Measurements from ENCODE around the gene TMOD2.

The TMOD2 gene

GRCh38 chr15:51825698-51826097, 74.3 kb downstream of the TMOD2 start:
- H3K4me3 ChIP-seq (ENCODE audit: low read depth, low read length): no peak overlapping the region
- TF ChIP-seq CTCF (IDR thresholded peaks at IDR 0.05; ENCODE audit: low read depth, low read length, missing control alignments): no peak
- in situ Hi-C loops (cut with HindIII; ENCODE audit: low sequenced_read_pairs): no loop called here
- DNase-seq (ENCODE audit: low read depth): no peak

- in situ Hi-C loops (cut with HindIII; ENCODE audit: low sequenced_read_pairs): no loop called here
- no peak overlapping the region for H3K4me3 ChIP-seq (ENCODE audit: low read depth, low read length)
These were observed 77.4 kb downstream of the TMOD2 start for GRCh38 chr15:51828621-51829375.

DNA sequence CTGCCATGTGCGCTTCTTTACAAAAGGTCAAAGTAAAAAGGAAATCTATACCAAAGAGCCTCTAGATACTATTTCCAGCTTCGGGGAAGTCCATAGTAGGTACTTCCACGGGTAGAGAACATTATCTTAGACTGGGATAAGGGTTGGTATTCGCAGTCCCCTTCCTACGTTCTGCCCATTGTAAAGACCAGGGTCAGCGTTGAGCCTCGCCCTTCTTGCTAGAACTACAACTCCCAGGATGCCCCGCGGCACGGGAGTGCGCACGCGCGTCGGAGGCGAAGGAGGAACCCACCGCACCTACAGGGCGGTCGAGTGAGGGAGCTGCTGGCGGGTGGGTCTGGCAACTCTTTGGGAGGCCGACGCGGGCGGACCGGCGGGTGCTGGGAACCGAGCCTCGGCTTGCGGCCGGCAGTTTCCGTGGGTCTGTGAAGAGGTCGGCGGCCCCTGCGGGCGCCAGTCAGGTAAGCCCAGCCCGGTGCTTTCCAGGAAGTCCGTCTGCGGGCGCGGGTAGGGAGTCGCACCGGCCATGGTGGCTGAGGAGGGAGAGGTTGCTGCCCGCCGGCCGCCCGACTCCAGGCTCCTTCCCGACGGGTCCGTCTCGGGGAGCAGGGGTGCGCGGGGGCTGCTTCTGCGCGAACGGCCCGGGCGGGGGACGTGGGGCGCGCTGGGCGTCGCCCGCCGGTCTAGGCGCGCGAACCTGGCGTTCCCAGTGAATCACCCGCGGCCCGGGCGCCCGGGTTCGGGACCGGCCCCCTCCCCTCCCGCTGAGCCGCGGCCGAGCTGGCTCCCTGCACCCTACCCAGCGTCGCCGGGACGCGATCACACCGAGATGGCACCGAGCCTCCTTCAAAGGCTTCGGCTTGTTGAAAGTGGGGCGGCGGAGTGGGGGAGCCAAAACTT, 78.2 kb downstream of the TMOD2 start, which contains the start of gene TMOD3:
TMOD3 (plus strand) TSS at position 278 of the 900 bp plus-strand sequence. CDS start 33,232 bp downstream, outside the sequence.
- peak; percentile 80 for DNase-seq (ENCODE audit: low read depth)
- TF ChIP-seq CTCF (IDR thresholded peaks at IDR 0.05; ENCODE audit: low read depth, low read length, missing control alignments): no peak
- H3K4me3 ChIP-seq (ENCODE audit: low read depth, low read length): peak within 1 kb of the TSS; percentile 86
- in situ Hi-C loops (cut with HindIII; ENCODE audit: low sequenced_read_pairs): no loop called here

More at GRCh38 chr15:51828621-51829375, 77.4 kb downstream of the TMOD2 start:
- TF ChIP-seq CTCF (IDR thresholded peaks at IDR 0.05; ENCODE audit: low read depth, low read length, missing control alignments): no peak
- no peak for DNase-seq (ENCODE audit: low read depth)

DNA sequence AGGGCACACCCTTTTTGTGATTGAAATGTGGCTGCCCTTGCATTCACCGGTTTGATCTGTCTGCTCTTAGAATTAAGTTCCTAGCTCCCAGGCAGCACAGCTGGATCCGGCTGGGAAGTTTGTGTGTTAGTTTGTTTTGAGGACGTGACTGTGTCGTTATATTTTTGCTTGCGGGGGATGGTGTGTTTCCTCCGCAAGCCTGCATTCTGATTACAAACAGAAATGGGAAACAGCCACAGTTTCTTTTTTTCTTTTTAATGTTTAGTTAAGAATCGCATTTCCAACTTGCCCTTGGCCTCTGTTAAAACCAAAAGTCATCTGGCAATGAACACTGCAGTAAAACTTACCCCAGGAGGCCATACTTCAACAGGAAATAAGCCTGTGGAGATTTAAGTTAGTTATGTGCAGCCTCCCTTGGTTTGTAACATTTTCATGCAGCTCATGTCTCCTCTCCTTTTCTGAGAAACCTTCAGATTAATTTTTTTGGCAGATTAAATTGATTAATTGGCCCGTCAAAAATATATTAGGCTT, 78.9 kb downstream of the TMOD2 start:
- H3K4me3 ChIP-seq (ENCODE audit: low read depth, low read length): peak overlapping the region; percentile 86
- DNase-seq (ENCODE audit: low read depth): no peak
- no peak for TF ChIP-seq CTCF (IDR thresholded peaks at IDR 0.05; ENCODE audit: low read depth, low read length, missing control alignments)
- in situ Hi-C loops (cut with HindIII; ENCODE audit: low sequenced_read_pairs): no loop called here

- in situ Hi-C loops (cut with HindIII; ENCODE audit: low sequenced_read_pairs): no loop called here
- H3K4me3 ChIP-seq (ENCODE audit: low read depth, low read length): no peak overlapping the region
- DNase-seq (ENCODE audit: low read depth): no peak
- no peak for TF ChIP-seq CTCF (IDR thresholded peaks at IDR 0.05; ENCODE audit: low read depth, low read length, missing control alignments)
These were observed 82.4 kb downstream of the TMOD2 start for GRCh38 chr15:51833772-51834171.

DNA sequence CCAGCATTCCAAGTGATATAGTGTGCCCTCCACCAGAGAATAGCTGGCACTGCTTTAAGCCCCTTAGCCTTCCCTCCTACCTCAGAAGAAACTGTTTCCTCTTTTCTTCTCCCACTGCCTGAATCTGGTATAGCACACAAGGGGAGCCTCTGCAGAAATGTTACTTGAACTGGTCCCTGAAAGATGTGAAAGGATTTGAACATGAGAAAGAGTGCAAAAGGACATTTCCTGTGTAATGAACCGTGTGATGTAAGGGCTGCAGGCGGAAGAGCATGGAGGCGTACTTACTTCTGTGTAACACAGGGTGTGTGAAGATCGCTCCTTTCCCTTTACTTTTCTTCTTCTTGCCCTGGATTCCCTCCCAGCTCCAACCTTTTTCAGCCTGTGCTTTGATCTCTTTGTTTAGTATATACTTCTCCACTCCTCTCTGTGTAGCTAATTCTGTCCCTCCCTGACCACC, 86.4 kb downstream of the TMOD2 start:
- no peak for TF ChIP-seq CTCF (IDR thresholded peaks at IDR 0.05; ENCODE audit: low read depth, low read length, missing control alignments)
- in situ Hi-C loops (cut with HindIII; ENCODE audit: low sequenced_read_pairs): no loop called here
- no peak for DNase-seq (ENCODE audit: low read depth)
- no peak overlapping the region for H3K4me3 ChIP-seq (ENCODE audit: low read depth, low read length)

Measured in astrocyte of the cerebellum (primary cell).